ENCODE measurements around the gene POC1A.

The POC1A gene

GRCh38 chr3:52195291-52195597 is 41.0 kb upstream of the POC1A start:
- no peaks in the 10 kb centered on the region for H3K27me3 ChIP-seq (ENCODE audit: control insufficient read depth, insufficient read depth, low read length)
- no peak overlapping the region for H3K4me3 ChIP-seq (ENCODE audit: low read depth, low read length)
- H3K27ac ChIP-seq (ENCODE audit: low read depth, low read length) = no peak overlapping the region
- H3K4me1 ChIP-seq (ENCODE audit: control insufficient read depth, insufficient read depth, low read length) = peaks cover 15% of the 10 kb centered on the region
- H3K36me3 ChIP-seq (ENCODE audit: control insufficient read depth, insufficient read depth, low read length) = peaks cover 6% of the 10 kb centered on the region
- H3K9me3 ChIP-seq (ENCODE audit: control insufficient read depth, insufficient read depth, low read depth, low read length) = no peaks in the 10 kb centered on the region
- no peak overlapping the region for H3K9ac ChIP-seq (ENCODE audit: low read length)

GRCh38 chr3:52194485-52195290 is 40.5 kb upstream of the POC1A start:
- Histone ChIP-seq H3K9me3 (ENCODE audit: control insufficient read depth, insufficient read depth, low read depth, low read length) (no peaks in the 10 kb centered on the region), H3K4me1 (ENCODE audit: control insufficient read depth, insufficient read depth, low read length) (peaks cover 15% of the 10 kb centered on the region), H3K36me3 (ENCODE audit: control insufficient read depth, insufficient read depth, low read length) (peaks cover 6% of the 10 kb centered on the region), H3K4me3 (ENCODE audit: low read depth, low read length) (no peak overlapping the region), H3K27ac (ENCODE audit: low read depth, low read length) (no peak overlapping the region), H3K27me3 (ENCODE audit: control insufficient read depth, insufficient read depth, low read length) (no peaks in the 10 kb centered on the region), H3K9ac (ENCODE audit: low read length) (no peak overlapping the region)

GRCh38 chr3:52193065-52193464 is 38.8 kb upstream of the POC1A start:
- H3K36me3 ChIP-seq (ENCODE audit: control insufficient read depth, insufficient read depth, low read length) = no peaks in the 10 kb centered on the region
- H3K9ac ChIP-seq (ENCODE audit: low read length) = no peak overlapping the region
- no peak overlapping the region for H3K27ac ChIP-seq (ENCODE audit: low read depth, low read length)

GRCh38 chr3:52191663-52192062 is 37.4 kb upstream of the POC1A start:
- no peaks in the 10 kb centered on the region for H3K27me3 ChIP-seq (ENCODE audit: control insufficient read depth, insufficient read depth, low read length)
- no peak overlapping the region for H3K4me3 ChIP-seq (ENCODE audit: low read depth, low read length)
- H3K36me3 ChIP-seq (ENCODE audit: control insufficient read depth, insufficient read depth, low read length) = no peaks in the 10 kb centered on the region
- H3K4me1 ChIP-seq (ENCODE audit: control insufficient read depth, insufficient read depth, low read length) = no peaks in the 10 kb centered on the region
- H3K9me3 ChIP-seq (ENCODE audit: control insufficient read depth, insufficient read depth, low read depth, low read length) = no peaks in the 10 kb centered on the region
- H3K27ac ChIP-seq (ENCODE audit: low read depth, low read length) = no peak overlapping the region
- H3K9ac ChIP-seq (ENCODE audit: low read length) = no peak overlapping the region

More at GRCh38 chr3:52193065-52193464, 38.8 kb upstream of the POC1A start:
- no peaks in the 10 kb centered on the region for H3K27me3 ChIP-seq (ENCODE audit: control insufficient read depth, insufficient read depth, low read length)
- no peaks in the 10 kb centered on the region for H3K9me3 ChIP-seq (ENCODE audit: control insufficient read depth, insufficient read depth, low read depth, low read length)
- H3K4me3 ChIP-seq (ENCODE audit: low read depth, low read length) = no peak overlapping the region
- H3K4me1 ChIP-seq (ENCODE audit: control insufficient read depth, insufficient read depth, low read length) = peaks cover 8% of the 10 kb centered on the region

GRCh38 chr3:52190294-52191074 is 36.3 kb upstream of the POC1A start:
- Histone ChIP-seq H3K27me3 (ENCODE audit: control insufficient read depth, insufficient read depth, low read length) (no peaks in the 10 kb centered on the region), H3K9me3 (ENCODE audit: control insufficient read depth, insufficient read depth, low read depth, low read length) (no peaks in the 10 kb centered on the region), H3K9ac (ENCODE audit: low read length) (no peak overlapping the region), H3K27ac (ENCODE audit: low read depth, low read length) (no peak overlapping the region), H3K36me3 (ENCODE audit: control insufficient read depth, insufficient read depth, low read length) (no peaks in the 10 kb centered on the region), H3K4me1 (ENCODE audit: control insufficient read depth, insufficient read depth, low read length) (no peaks in the 10 kb centered on the region), H3K4me3 (ENCODE audit: low read depth, low read length) (no peak overlapping the region)

GRCh38 chr3:52188556-52188955 is 34.3 kb upstream of the POC1A start:
- no peaks in the 10 kb centered on the region for H3K27me3 ChIP-seq (ENCODE audit: control insufficient read depth, insufficient read depth, low read length)
- no peaks in the 10 kb centered on the region for H3K36me3 ChIP-seq (ENCODE audit: control insufficient read depth, insufficient read depth, low read length)
- H3K4me3 ChIP-seq (ENCODE audit: low read depth, low read length) = no peak overlapping the region
- H3K27ac ChIP-seq (ENCODE audit: low read depth, low read length) = no peak overlapping the region
- no peaks in the 10 kb centered on the region for H3K4me1 ChIP-seq (ENCODE audit: control insufficient read depth, insufficient read depth, low read length)
- H3K9me3 ChIP-seq (ENCODE audit: control insufficient read depth, insufficient read depth, low read depth, low read length) = no peaks in the 10 kb centered on the region
- H3K9ac ChIP-seq (ENCODE audit: low read length) = no peak overlapping the region

- Histone ChIP-seq H3K9ac (ENCODE audit: low read length) (no peak overlapping the region), H3K27ac (ENCODE audit: low read depth, low read length) (no peak overlapping the region), H3K9me3 (ENCODE audit: control insufficient read depth, insufficient read depth, low read depth, low read length) (no peaks in the 10 kb centered on the region), H3K4me1 (ENCODE audit: control insufficient read depth, insufficient read depth, low read length) (no peaks in the 10 kb centered on the region), H3K27me3 (ENCODE audit: control insufficient read depth, insufficient read depth, low read length) (no peaks in the 10 kb centered on the region), H3K36me3 (ENCODE audit: control insufficient read depth, insufficient read depth, low read length) (no peaks in the 10 kb centered on the region), H3K4me3 (ENCODE audit: low read depth, low read length) (no peak overlapping the region)
These were observed 32.5 kb upstream of the POC1A start for GRCh38 chr3:52186729-52187128.

GRCh38 chr3:52185837-52186236 is 31.6 kb upstream of the POC1A start:
- no peaks in the 10 kb centered on the region for H3K4me1 ChIP-seq (ENCODE audit: control insufficient read depth, insufficient read depth, low read length)
- H3K4me3 ChIP-seq (ENCODE audit: low read depth, low read length) = no peak overlapping the region
- no peaks in the 10 kb centered on the region for H3K9me3 ChIP-seq (ENCODE audit: control insufficient read depth, insufficient read depth, low read depth, low read length)
- H3K9ac ChIP-seq (ENCODE audit: low read length) = no peak overlapping the region
- H3K36me3 ChIP-seq (ENCODE audit: control insufficient read depth, insufficient read depth, low read length) = no peaks in the 10 kb centered on the region
- H3K27me3 ChIP-seq (ENCODE audit: control insufficient read depth, insufficient read depth, low read length) = no peaks in the 10 kb centered on the region
- no peak overlapping the region for H3K27ac ChIP-seq (ENCODE audit: low read depth, low read length)

GRCh38 chr3:52185311-52185710 is 31.1 kb upstream of the POC1A start:
- Histone ChIP-seq H3K9me3 (ENCODE audit: control insufficient read depth, insufficient read depth, low read depth, low read length) (no peaks in the 10 kb centered on the region), H3K4me1 (ENCODE audit: control insufficient read depth, insufficient read depth, low read length) (no peaks in the 10 kb centered on the region), H3K27me3 (ENCODE audit: control insufficient read depth, insufficient read depth, low read length) (no peaks in the 10 kb centered on the region), H3K4me3 (ENCODE audit: low read depth, low read length) (no peak overlapping the region), H3K9ac (ENCODE audit: low read length) (no peak overlapping the region), H3K36me3 (ENCODE audit: control insufficient read depth, insufficient read depth, low read length) (no peaks in the 10 kb centered on the region), H3K27ac (ENCODE audit: low read depth, low read length) (no peak overlapping the region)

- Histone ChIP-seq H3K27ac (ENCODE audit: low read depth, low read length) (no peak overlapping the region), H3K9ac (ENCODE audit: low read length) (no peak overlapping the region), H3K27me3 (ENCODE audit: control insufficient read depth, insufficient read depth, low read length) (no peaks in the 10 kb centered on the region), H3K4me1 (ENCODE audit: control insufficient read depth, insufficient read depth, low read length) (no peaks in the 10 kb centered on the region), H3K9me3 (ENCODE audit: control insufficient read depth, insufficient read depth, low read depth, low read length) (no peaks in the 10 kb centered on the region), H3K36me3 (ENCODE audit: control insufficient read depth, insufficient read depth, low read length) (no peaks in the 10 kb centered on the region), H3K4me3 (ENCODE audit: low read depth, low read length) (no peak overlapping the region)
These were observed 30.5 kb upstream of the POC1A start for GRCh38 chr3:52184690-52185089.

- Histone ChIP-seq H3K4me1 (ENCODE audit: control insufficient read depth, insufficient read depth, low read length) (no peaks in the 10 kb centered on the region), H3K27me3 (ENCODE audit: control insufficient read depth, insufficient read depth, low read length) (no peaks in the 10 kb centered on the region), H3K36me3 (ENCODE audit: control insufficient read depth, insufficient read depth, low read length) (no peaks in the 10 kb centered on the region), H3K9ac (ENCODE audit: low read length) (no peak overlapping the region), H3K27ac (ENCODE audit: low read depth, low read length) (no peak overlapping the region), H3K4me3 (ENCODE audit: low read depth, low read length) (no peak overlapping the region), H3K9me3 (ENCODE audit: control insufficient read depth, insufficient read depth, low read depth, low read length) (no peaks in the 10 kb centered on the region)
These were observed 29.7 kb upstream of the POC1A start for GRCh38 chr3:52183786-52184445.

All from HUES6 (cell line).